Trophoblast cell (in vitro differentiated cells and primary cell): ENCODE measurements around the gene PIGBOS1.
A peak's percentile ranks its signal among the peaks of the same experiment; 100 is the strongest.

Experiments
- DNase-seq, 2 donors: peaks; one replicate each; pipeline ENCODE4 v3.0.0-alpha.2; 2016
- H2AFZ ChIP-seq: 2 replicates; pipeline ENCODE4 v1.6.1; 2013; ENCODE audit warnings: low read length, moderate library complexity, mild to moderate bottlenecking; ENCODE audit not compliant: insufficient read depth, poor library complexity
- H2AK5ac ChIP-seq: 2 replicates; pipeline ENCODE4 v1.6.1; 2013; ENCODE audit warnings: mild to moderate bottlenecking, low read length
- H2BK120ac ChIP-seq: 2 replicates; pipeline ENCODE4 v1.6.1; 2013; ENCODE audit warnings: low read length, mild to moderate bottlenecking, moderate library complexity; ENCODE audit not compliant: insufficient read depth, poor library complexity
- H2BK12ac ChIP-seq: 2 replicates; pipeline ENCODE4 v1.6.1; 2013; ENCODE audit warnings: mild to moderate bottlenecking, low read length, moderate library complexity
- H2BK5ac ChIP-seq: 2 replicates; pipeline ENCODE4 v1.6.1; 2013; ENCODE audit warnings: low read length, low read depth, moderate library complexity, mild to moderate bottlenecking; ENCODE audit not compliant: poor library complexity
- H3K14ac ChIP-seq: 2 replicates; pipeline ENCODE4 v1.6.1; 2013; ENCODE audit warnings: mild to moderate bottlenecking, low read length
- H3K18ac ChIP-seq: 2 replicates; pipeline ENCODE4 v1.6.1; 2013; ENCODE audit warnings: mild to moderate bottlenecking, low read length
- H3K23ac ChIP-seq: 2 replicates; pipeline ENCODE4 v1.6.1; 2013; ENCODE audit warnings: low read length
- H3K27ac ChIP-seq: 2 replicates; pipeline ENCODE4 v1.5.1; 2013; ENCODE audit warnings: low read depth, mild to moderate bottlenecking, inconsistent platforms, low read length, moderate library complexity
- H3K27me3 ChIP-seq: 2 replicates; pipeline ENCODE4 v1.6.1; 2013; ENCODE audit warnings: inconsistent platforms, mild to moderate bottlenecking, low read length, moderate library complexity; ENCODE audit not compliant: insufficient read depth
- H3K36me3 ChIP-seq, 2 experiments: 1 replicate in 1 of 2; 2 replicates in 1 of 2; pipeline ENCODE4 v1.6.1; 2013; ENCODE audit warnings: low read length in 2 of 2, mild to moderate bottlenecking in 2 of 2, moderate library complexity in 1 of 2; ENCODE audit not compliant: insufficient read depth in 2 of 2, control insufficient read depth in 1 of 2
- H3K4ac ChIP-seq: 2 replicates; pipeline ENCODE4 v1.6.1; 2013; ENCODE audit warnings: low read depth, mild to moderate bottlenecking, low read length, moderate library complexity
- H3K4me1 ChIP-seq, 2 experiments: 1 replicate in 1 of 2; 2 replicates in 1 of 2; pipeline ENCODE4 v1.6.1; 2013; ENCODE audit warnings: low read length in 2 of 2, mild to moderate bottlenecking in 2 of 2, moderate library complexity in 1 of 2; ENCODE audit not compliant: insufficient read depth in 2 of 2, control insufficient read depth in 1 of 2
- H3K4me2 ChIP-seq: 2 replicates; pipeline ENCODE4 v1.6.1; 2013; ENCODE audit warnings: inconsistent platforms, mild to moderate bottlenecking, low read length, moderate library complexity
- H3K4me3 ChIP-seq: 2 replicates; pipeline ENCODE4 v1.5.1; 2013; ENCODE audit warnings: mild to moderate bottlenecking, low read depth, low read length, inconsistent platforms
- H3K79me1 ChIP-seq: one replicate; pipeline ENCODE4 v1.6.1; 2013; ENCODE audit warnings: low read length
- H3K79me2 ChIP-seq: 2 replicates; pipeline ENCODE4 v1.6.1; 2013; ENCODE audit warnings: low read length, mild to moderate bottlenecking; ENCODE audit not compliant: control insufficient read depth, insufficient read depth, poor library complexity
- H3K9ac ChIP-seq: 2 replicates; pipeline ENCODE4 v1.6.1; 2013; ENCODE audit warnings: mild to moderate bottlenecking, low read length
- H3K9me3 ChIP-seq: 2 replicates; pipeline ENCODE4 v1.6.1; 2013; ENCODE audit warnings: low read depth, mild to moderate bottlenecking, control low read depth, inconsistent platforms, low read length; ENCODE audit not compliant: insufficient read depth
- H4K12ac ChIP-seq: 2 replicates; pipeline ENCODE4 v1.6.1; 2013; ENCODE audit warnings: low read depth, mild to moderate bottlenecking, low read length, moderate library complexity
- H4K8ac ChIP-seq: 2 replicates; pipeline ENCODE4 v1.6.1; 2013; ENCODE audit warnings: low read depth, mild to moderate bottlenecking, low read length, moderate library complexity
- H4K91ac ChIP-seq: one replicate; pipeline ENCODE4 v1.6.1; 2013; ENCODE audit warnings: low read depth, mild to moderate bottlenecking, low read length, moderate library complexity
- WGBS: extraction: QIAGEN DNeasy Blood & Tissue Kit; methylation state at CpG from one replicate; pipeline ENCODE4 v1.1.7; 2013; ENCODE audit warnings: missing lambda C conversion rate; ENCODE audit not compliant: insufficient read length, insufficient coverage; ENCODE audit errors: extremely low coverage; 5-methylcytosine and 5-hydroxymethylcytosine counted together

PIGBOS1 gene

DNA sequence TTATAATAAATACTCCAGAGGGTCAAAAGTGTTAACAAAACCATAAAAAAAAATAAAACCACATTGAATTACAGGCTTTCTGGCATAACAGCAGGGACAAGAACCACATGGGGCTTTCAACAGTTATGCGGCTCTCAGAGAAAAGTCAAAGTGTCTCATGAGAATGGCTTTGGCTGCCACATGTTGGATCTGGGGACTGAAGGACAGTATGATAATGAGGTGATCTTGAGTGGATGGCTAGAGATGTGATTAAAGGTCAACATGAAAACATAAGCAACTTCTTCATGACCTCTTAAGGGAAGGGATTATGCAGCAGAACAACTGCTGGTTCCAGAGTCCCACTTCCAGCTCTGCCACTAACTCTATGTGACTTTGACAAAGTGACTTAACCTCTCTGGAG is 34.5 kb downstream of the PIGBOS1 start:
- no peak overlapping the region for H3K4ac ChIP-seq
- peaks cover 2 to 4% of the 10 kb centered on the region in 2 experiments for H3K4me1 ChIP-seq
- H3K18ac ChIP-seq, result no peak overlapping the region
- no peaks in the 10 kb centered on the region for H3K9me3 ChIP-seq
- H2BK120ac ChIP-seq, result no peak overlapping the region
- no peak overlapping the region for H2BK12ac ChIP-seq
- no peak overlapping the region for H3K4me3 ChIP-seq
- H4K91ac ChIP-seq, result no peak overlapping the region
- no peak overlapping the region for H3K9ac ChIP-seq
- no peak overlapping the region for H2AK5ac ChIP-seq
- H4K8ac ChIP-seq, result no peak overlapping the region
- H3K36me3 ChIP-seq, result no peaks in the 10 kb centered on the region
- no peak overlapping the region for H3K4me2 ChIP-seq
- no CpG with 5 or more reads among the region's 1 CpG for WGBS
- H2BK5ac ChIP-seq, result no peak overlapping the region
- no peaks in the 10 kb centered on the region for H3K27me3 ChIP-seq
- no peak overlapping the region for H3K27ac ChIP-seq
- H2AFZ ChIP-seq, result no peak overlapping the region
- no peak overlapping the region for H4K12ac ChIP-seq
- no peak for DNase-seq
- no peak overlapping the region for H3K14ac ChIP-seq
- peaks cover 2% of the 10 kb centered on the region for H3K79me1 ChIP-seq
- H3K23ac ChIP-seq, result no peak overlapping the region
- peaks cover 1% of the 10 kb centered on the region for H3K79me2 ChIP-seq

DNA sequence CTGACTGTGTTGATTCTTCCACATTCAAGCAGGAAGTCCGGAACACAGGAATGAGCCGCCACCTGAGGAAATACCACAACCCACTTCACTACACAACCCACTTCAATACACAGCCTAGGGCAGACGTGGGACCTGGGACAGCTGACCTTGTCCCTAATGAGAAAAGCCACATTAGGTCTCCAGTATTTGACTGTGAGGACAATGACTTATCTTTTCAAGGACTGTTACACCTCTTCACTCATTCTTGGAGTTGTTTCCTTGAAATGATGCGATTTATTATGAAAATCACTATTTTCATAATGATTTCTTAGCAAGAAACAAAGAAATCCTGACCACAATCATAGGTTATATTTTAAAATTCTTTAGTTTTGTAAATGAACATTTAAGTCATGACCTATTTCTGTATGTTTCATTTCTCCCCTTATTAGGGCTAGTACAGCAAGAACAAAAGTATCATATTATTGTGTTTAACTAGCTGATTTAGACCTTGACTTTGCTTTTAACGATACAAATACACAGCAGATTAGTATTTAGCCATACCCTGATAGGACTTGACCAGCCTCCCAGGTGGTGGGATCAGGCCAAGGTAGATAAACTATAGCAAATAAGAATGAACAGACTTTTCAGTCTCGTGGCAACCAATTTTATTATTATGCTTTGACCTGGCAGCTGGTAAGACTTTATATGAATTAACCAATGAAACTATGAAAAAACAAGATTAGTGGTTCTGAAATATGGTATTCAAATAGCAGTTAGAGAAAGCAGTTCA is 35.4 kb downstream of the PIGBOS1 start:
- peaks cover 0 to 2% of the 10 kb centered on the region in 2 experiments for H3K4me1 ChIP-seq
- H4K8ac ChIP-seq, result no peak overlapping the region
- no peak overlapping the region for H4K12ac ChIP-seq
- H3K18ac ChIP-seq, result no peak overlapping the region
- DNase-seq, result no peak
- no peak overlapping the region for H2BK5ac ChIP-seq
- no peaks in the 10 kb centered on the region for H3K79me2 ChIP-seq
- H3K9ac ChIP-seq, result no peak overlapping the region
- H2AK5ac ChIP-seq, result no peak overlapping the region
- H3K23ac ChIP-seq, result no peak overlapping the region
- no CpG with 5 or more reads among the region's 6 CpGs for WGBS
- H3K27me3 ChIP-seq, result no peaks in the 10 kb centered on the region
- no peak overlapping the region for H3K4ac ChIP-seq
- H3K14ac ChIP-seq, result no peak overlapping the region
- H4K91ac ChIP-seq, result no peak overlapping the region
- no peak overlapping the region for H3K4me2 ChIP-seq
- no peaks in the 10 kb centered on the region for H3K79me1 ChIP-seq
- H2AFZ ChIP-seq, result no peak overlapping the region
- no peaks in the 10 kb centered on the region for H3K36me3 ChIP-seq
- no peak overlapping the region for H2BK12ac ChIP-seq
- H3K9me3 ChIP-seq, result no peaks in the 10 kb centered on the region
- no peak overlapping the region for H2BK120ac ChIP-seq
- no peak overlapping the region for H3K27ac ChIP-seq
- no peak overlapping the region for H3K4me3 ChIP-seq

DNA sequence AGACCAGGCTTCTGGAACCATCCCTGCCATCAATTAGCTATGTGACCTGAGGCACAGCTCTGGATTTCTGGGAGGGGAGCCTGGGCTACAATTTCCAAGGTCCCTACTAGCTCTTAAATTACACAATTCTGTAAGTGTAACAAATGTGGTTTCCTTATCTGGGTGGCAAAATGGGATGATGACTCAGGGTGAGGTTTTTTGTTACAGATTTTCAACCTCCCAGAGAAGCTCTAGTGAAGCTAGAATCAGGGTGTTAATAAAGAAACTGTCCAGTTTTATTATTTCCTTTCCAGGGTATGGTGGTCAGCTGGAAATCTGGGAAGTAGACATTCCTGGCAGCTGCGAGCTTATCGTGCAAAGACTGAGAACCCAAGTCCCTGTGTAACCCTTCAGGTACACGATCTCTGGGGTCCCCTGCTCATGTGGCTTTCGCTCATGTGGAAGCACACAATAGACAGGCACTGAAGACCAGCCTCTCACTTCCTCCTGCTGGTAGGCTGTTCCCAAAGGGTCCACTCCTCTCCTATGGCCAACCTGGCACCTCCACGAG is 36.6 kb downstream of the PIGBOS1 start:
- DNase-seq, result peak in 1 of 2 donors; percentile 18
- WGBS, result no CpG with 5 or more reads among the region's 5 CpGs

DNA sequence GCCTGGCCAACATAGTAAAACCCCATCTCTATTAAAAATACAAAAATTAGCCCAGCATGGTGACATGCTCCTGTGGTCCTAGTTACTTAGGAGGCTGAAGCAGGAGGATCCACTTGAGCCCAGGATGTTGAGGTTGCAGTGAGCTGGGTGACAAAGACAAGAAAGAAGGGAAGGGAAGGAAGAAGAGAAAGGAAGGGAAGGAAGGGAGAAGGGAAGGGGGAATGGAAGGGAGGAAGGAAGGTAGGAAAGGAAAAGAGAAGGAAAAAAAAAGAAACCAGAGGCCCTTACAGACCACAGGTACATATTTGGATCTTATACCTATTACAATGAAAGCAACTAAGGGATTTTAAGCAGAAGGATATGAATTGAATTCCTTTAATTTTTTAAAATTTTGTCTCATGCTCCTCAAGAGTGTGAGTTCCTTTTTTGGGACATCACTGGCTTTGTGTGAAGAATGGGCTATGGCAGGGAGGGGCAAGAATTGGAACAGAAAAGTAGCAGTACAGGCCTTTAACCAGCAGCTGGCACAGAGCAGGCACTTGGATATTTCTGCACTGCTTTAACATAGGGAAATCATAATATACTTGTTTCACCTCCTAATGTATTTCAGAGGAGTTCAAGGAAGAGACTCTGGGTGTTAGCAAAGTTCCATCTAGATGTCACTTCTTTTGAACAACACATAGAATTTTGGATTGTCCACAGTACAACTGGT is 37.2 kb downstream of the PIGBOS1 start:
- no peak overlapping the region for H2BK5ac ChIP-seq
- H2BK120ac ChIP-seq, result no peak overlapping the region
- H4K12ac ChIP-seq, result no peak overlapping the region
- no peak overlapping the region for H3K9ac ChIP-seq
- no peak overlapping the region for H3K18ac ChIP-seq
- H3K4me2 ChIP-seq, result no peak overlapping the region
- no peak overlapping the region for H2AK5ac ChIP-seq
- H3K14ac ChIP-seq, result no peak overlapping the region
- H3K4me3 ChIP-seq, result no peak overlapping the region
- no peaks in the 10 kb centered on the region for H3K79me2 ChIP-seq
- no peak overlapping the region for H3K27ac ChIP-seq
- no peak overlapping the region for H4K8ac ChIP-seq
- H4K91ac ChIP-seq, result no peak overlapping the region
- H3K9me3 ChIP-seq, result no peaks in the 10 kb centered on the region
- H3K36me3 ChIP-seq, result no peaks in the 10 kb centered on the region
- peaks cover 0 to 2% of the 10 kb centered on the region in 2 experiments for H3K4me1 ChIP-seq
- H2BK12ac ChIP-seq, result no peak overlapping the region
- DNase-seq, result no peak
- no peak overlapping the region for H2AFZ ChIP-seq
- no peaks in the 10 kb centered on the region for H3K27me3 ChIP-seq
- no peak overlapping the region for H3K23ac ChIP-seq
- H3K4ac ChIP-seq, result no peak overlapping the region
- H3K79me1 ChIP-seq, result no peaks in the 10 kb centered on the region

More for the DNA sequence above, 36.6 kb downstream of the PIGBOS1 start:
- Histone ChIP-seq H4K12ac (no peak overlapping the region), H3K79me2 (no peaks in the 10 kb centered on the region), H2AK5ac (no peak overlapping the region), H2BK5ac (no peak overlapping the region), H3K4ac (no peak overlapping the region), H3K79me1 (no peaks in the 10 kb centered on the region), H3K23ac (no peak overlapping the region), H4K91ac (no peak overlapping the region), H3K18ac (no peak overlapping the region), H3K14ac (no peak overlapping the region), H3K36me3 (no peaks in the 10 kb centered on the region), H3K9me3 (no peaks in the 10 kb centered on the region), H3K4me3 (no peak overlapping the region), H3K4me1 (peaks cover 0 to 2% of the 10 kb centered on the region in 2 experiments), H2BK12ac (no peak overlapping the region), H2BK120ac (no peak overlapping the region), H4K8ac (no peak overlapping the region), H3K27ac (no peak overlapping the region), H3K27me3 (no peaks in the 10 kb centered on the region), H3K9ac (no peak overlapping the region), H3K4me2 (no peak overlapping the region), H2AFZ (no peak overlapping the region)
